Chondrocyte (in vitro differentiated cells): ENCODE measurements around the gene TRIM52. TPM values are rescaled to one million over a fixed set of nuclear protein-coding genes. Genes with fewer than 3 reads are reported as not detected.

Experiments used
- DNase-seq: peaks from one replicate; pipeline ENCODE4 v3.0.0; 2021; ENCODE audit warnings: mixed read lengths, low spot score
- H3K27ac Mint-ChIP-seq: one replicate; pipeline ENCODE4 v1.8.0; 2021; ENCODE audit warnings: mild to moderate bottlenecking, moderate library complexity, mixed read lengths; ENCODE audit not compliant: unreplicated experiment
- H3K27me3 Mint-ChIP-seq: 2 replicates; pipeline ENCODE4 v1.8.0; 2021; ENCODE audit warnings: low read depth, mixed read lengths
- H3K36me3 Mint-ChIP-seq: 2 replicates; pipeline ENCODE4 v1.8.0; 2021; ENCODE audit warnings: low read depth, mixed read lengths
- H3K4me1 Mint-ChIP-seq: 2 replicates; pipeline ENCODE4 v1.8.0; 2021; ENCODE audit warnings: low read depth, mild to moderate bottlenecking, mixed read lengths
- H3K4me3 Mint-ChIP-seq: one replicate; pipeline ENCODE4 v1.8.0; 2021; ENCODE audit warnings: mild to moderate bottlenecking, moderate library complexity, mixed read lengths; ENCODE audit not compliant: unreplicated experiment
- H3K9me3 Mint-ChIP-seq: 2 replicates; pipeline ENCODE4 v1.8.0; 2021; ENCODE audit warnings: low read depth, mixed read lengths
- CTCF ChIP-seq: fragments of 200-600 bp; sonication (generic); IDR thresholded peaks from 2 replicates; pipeline ENCODE4 v1.5.0; 2021; ENCODE audit warnings: antibody characterized with exemption, mild to moderate bottlenecking, moderate library complexity
- total RNA-seq: library from RNA; stranded (reverse); gene quantifications from 3 replicates; pipeline ENCODE4 v1.2.1, GENCODE V29; 2021

The TRIM52 gene
- total RNA-seq, 1 donor from 2014 or later, result 8.3 TPM

DNA sequence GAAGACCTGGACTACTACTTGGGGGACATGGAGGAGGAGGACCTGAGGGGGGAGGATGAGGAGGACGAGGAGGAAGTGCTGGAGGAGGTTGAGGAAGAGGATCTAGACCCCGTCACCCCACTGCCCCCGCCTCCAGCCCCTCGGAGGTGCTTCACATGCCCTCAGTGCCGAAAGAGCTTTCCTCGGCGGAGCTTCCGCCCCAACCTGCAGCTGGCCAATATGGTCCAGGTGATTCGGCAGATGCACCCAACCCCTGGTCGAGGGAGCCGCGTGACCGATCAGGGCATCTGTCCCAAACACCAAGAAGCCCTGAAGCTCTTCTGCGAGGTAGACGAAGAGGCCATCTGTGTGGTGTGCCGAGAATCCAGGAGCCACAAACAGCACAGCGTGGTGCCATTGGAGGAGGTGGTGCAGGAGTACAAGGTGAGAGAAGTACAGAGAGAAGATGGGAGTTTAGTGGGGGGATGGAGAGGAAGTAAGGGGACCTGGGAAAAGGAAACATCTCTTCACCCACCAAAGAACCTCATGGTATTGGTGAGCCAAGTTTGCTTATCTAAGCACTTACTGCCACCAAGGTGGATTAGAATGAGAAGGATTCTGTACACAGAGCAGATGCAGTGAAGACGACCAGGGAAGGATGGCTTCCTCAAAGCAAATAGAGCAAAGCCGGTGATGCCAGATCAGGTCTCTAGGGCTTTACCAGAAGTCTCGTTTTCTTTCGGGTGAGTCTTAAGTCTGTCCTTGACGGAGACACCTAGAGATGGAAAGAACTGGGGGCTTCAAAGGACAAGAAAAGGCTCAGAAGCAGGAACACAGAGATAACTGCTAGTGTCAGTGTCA, 36.3 kb downstream of the TRIM52 start:
- Mint-ChIP-seq H3K27me3 (no peaks in the 10 kb centered on the region), H3K27ac (peak overlapping the region; percentile 97), H3K4me1 (peaks cover 35% of the 10 kb centered on the region), H3K4me3 (peak overlapping the region; percentile 92), H3K36me3 (peaks cover 2% of the 10 kb centered on the region), H3K9me3 (no peaks in the 10 kb centered on the region)
- DNase-seq, result no peak
- no peak for TF ChIP-seq CTCF

GRCh38 chr5:181223729-181224389, 37.1 kb downstream of the TRIM52 start:
- DNase-seq, result no peak
- H3K4me3 Mint-ChIP-seq, result peak overlapping the region; percentile 92
- H3K36me3 Mint-ChIP-seq, result no peaks in the 10 kb centered on the region
- peak overlapping the region; percentile 97 for H3K27ac Mint-ChIP-seq
- no peaks in the 10 kb centered on the region for H3K27me3 Mint-ChIP-seq
- H3K9me3 Mint-ChIP-seq, result no peaks in the 10 kb centered on the region
- H3K4me1 Mint-ChIP-seq, result peaks cover 35% of the 10 kb centered on the region
- no peak for TF ChIP-seq CTCF

- peak within 1 kb of the TSS; percentile 97 for H3K27ac Mint-ChIP-seq
- H3K36me3 Mint-ChIP-seq, result no peaks in the 10 kb centered on the region
- TF ChIP-seq CTCF, result peak; percentile 22
- H3K9me3 Mint-ChIP-seq, result no peaks in the 10 kb centered on the region
- no peaks in the 10 kb centered on the region for H3K27me3 Mint-ChIP-seq
- peaks cover 40% of the 10 kb centered on the region for H3K4me1 Mint-ChIP-seq
- peak within 1 kb of the TSS; percentile 92 for H3K4me3 Mint-ChIP-seq
- DNase-seq, result peak; percentile 99
Measured at GRCh38 chr5:181223058-181223728, 37.8 kb downstream of the TRIM52 start, which contains the start of gene TRIM41. TRIM41 (plus strand) TSS chr5:181223281; CDS start chr5:181224000, 719 bp downstream.

GRCh38 chr5:181222630-181223057, 38.3 kb downstream of the TRIM52 start:
- Mint-ChIP-seq H3K9me3 (no peaks in the 10 kb centered on the region), H3K27me3 (no peaks in the 10 kb centered on the region), H3K36me3 (no peaks in the 10 kb centered on the region), H3K27ac (peak overlapping the region; percentile 97), H3K4me3 (peak overlapping the region; percentile 92), H3K4me1 (peaks cover 46% of the 10 kb centered on the region)
- peak; percentile 46 for TF ChIP-seq CTCF
- no peak for DNase-seq
